GM12878 (cell line): ENCODE measurements around the gene TMCO6. TPM values are rescaled to one million over a fixed set of nuclear protein-coding genes. Genes with fewer than 3 reads are reported as not detected.

Experiments
- polyA plus RNA-seq, 11 experiments: library from polyadenylated mRNA; depleted of rRNA in 4 of 11; unstranded in 6 of 11; stranded (reverse) in 5 of 11; fragments of >200 nt; fragmentation: Nextera tagmentation in 4 of 11; fragmentation: Illumina TruSeq in 1 of 11; extraction: Ambion mirVana in 4 of 11; extraction: Trizol in 1 of 11; gene quantifications; 1 replicate in 1 of 11; 2 replicates in 10 of 11; pipeline versions ENCODE4 v1.2.1 to v1.2.3, GENCODE V29; 2011 to 2016; ENCODE audit warnings: inconsistent platforms in 2 of 11, missing spikeins in 2 of 11, low read depth in 1 of 11
- total RNA-seq, 4 experiments: library from RNA; depleted of rRNA in 3 of 4; stranded (reverse); fragments of >200 nt in 3 of 4; fragmentation: Illumina TruSeq in 1 of 4; extraction: Trizol in 1 of 4; gene quantifications; 2 replicates each; pipeline versions ENCODE4 v1.2.1 to v1.2.3, GENCODE V29; 2013 to 2021
- TF ChIP-seq, protein P1 (sequence below): fragments of 450-650 bp; IDR thresholded peaks from 2 replicates; pipeline ENCODE4 v1.6.1; 2016; ENCODE audit warnings: mild to moderate bottlenecking, moderate library complexity, borderline replicate concordance
- TF ChIP-seq, protein P2 (sequence below): IDR thresholded peaks from 2 replicates; pipeline ENCODE4 v1.6.1; 2011; ENCODE audit warnings: mild to moderate bottlenecking, low read depth, low read length, moderate library complexity; ENCODE audit not compliant: insufficient replicate concordance
- TF ChIP-seq, protein P3 (sequence below): fragments of 450-650 bp; IDR thresholded peaks from 2 replicates; pipeline ENCODE4 v1.6.1; 2017; ENCODE audit warnings: mild to moderate bottlenecking, low read depth, inconsistent platforms; ENCODE audit not compliant: poor library complexity, severe bottlenecking

The TMCO6 gene
- total and polyA plus RNA-seq, 10 of the 15 experiments (the other 5 are each of a cell fraction or from before 2014, with no cell fraction given): 4.1 to 21.6 (median 11.7) TPM

DNA sequence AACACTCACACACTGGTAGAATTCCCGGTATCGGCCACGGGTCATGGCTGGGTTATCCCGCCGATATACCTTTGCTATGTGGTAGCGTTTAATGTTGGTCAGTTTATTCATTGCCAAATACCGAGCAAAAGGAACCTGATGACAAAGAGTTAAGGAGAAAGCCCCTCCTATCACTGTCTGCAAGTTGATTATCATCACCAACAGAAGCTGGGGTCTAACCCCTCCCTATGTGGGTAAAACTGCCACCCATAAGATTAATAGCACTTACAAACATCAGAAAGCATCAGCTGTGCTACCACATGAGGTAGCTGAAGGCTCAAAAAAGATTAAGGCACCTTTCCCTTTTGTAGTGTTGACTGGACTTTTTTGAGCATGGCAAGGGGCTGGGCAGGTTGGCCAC lies 39.7 kb downstream of the TMCO6 start (continued):
- TF ChIP-seq, protein P1, sequence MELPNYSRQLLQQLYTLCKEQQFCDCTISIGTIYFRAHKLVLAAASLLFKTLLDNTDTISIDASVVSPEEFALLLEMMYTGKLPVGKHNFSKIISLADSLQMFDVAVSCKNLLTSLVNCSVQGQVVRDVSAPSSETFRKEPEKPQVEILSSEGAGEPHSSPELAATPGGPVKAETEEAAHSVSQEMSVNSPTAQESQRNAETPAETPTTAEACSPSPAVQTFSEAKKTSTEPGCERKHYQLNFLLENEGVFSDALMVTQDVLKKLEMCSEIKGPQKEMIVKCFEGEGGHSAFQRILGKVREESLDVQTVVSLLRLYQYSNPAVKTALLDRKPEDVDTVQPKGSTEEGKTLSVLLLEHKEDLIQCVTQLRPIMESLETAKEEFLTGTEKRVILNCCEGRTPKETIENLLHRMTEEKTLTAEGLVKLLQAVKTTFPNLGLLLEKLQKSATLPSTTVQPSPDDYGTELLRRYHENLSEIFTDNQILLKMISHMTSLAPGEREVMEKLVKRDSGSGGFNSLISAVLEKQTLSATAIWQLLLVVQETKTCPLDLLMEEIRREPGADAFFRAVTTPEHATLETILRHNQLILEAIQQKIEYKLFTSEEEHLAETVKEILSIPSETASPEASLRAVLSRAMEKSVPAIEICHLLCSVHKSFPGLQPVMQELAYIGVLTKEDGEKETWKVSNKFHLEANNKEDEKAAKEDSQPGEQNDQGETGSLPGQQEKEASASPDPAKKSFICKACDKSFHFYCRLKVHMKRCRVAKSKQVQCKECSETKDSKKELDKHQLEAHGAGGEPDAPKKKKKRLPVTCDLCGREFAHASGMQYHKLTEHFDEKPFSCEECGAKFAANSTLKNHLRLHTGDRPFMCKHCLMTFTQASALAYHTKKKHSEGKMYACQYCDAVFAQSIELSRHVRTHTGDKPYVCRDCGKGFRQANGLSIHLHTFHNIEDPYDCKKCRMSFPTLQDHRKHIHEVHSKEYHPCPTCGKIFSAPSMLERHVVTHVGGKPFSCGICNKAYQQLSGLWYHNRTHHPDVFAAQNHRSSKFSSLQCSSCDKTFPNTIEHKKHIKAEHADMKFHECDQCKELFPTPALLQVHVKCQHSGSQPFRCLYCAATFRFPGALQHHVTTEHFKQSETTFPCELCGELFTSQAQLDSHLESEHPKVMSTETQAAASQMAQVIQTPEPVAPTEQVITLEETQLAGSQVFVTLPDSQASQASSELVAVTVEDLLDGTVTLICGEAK: no peak
- TF ChIP-seq, protein P2, sequence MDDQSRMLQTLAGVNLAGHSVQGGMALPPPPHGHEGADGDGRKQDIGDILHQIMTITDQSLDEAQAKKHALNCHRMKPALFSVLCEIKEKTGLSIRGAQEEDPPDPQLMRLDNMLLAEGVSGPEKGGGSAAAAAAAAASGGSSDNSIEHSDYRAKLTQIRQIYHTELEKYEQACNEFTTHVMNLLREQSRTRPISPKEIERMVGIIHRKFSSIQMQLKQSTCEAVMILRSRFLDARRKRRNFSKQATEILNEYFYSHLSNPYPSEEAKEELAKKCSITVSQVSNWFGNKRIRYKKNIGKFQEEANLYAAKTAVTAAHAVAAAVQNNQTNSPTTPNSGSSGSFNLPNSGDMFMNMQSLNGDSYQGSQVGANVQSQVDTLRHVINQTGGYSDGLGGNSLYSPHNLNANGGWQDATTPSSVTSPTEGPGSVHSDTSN: no peak
- TF ChIP-seq, protein P3, sequence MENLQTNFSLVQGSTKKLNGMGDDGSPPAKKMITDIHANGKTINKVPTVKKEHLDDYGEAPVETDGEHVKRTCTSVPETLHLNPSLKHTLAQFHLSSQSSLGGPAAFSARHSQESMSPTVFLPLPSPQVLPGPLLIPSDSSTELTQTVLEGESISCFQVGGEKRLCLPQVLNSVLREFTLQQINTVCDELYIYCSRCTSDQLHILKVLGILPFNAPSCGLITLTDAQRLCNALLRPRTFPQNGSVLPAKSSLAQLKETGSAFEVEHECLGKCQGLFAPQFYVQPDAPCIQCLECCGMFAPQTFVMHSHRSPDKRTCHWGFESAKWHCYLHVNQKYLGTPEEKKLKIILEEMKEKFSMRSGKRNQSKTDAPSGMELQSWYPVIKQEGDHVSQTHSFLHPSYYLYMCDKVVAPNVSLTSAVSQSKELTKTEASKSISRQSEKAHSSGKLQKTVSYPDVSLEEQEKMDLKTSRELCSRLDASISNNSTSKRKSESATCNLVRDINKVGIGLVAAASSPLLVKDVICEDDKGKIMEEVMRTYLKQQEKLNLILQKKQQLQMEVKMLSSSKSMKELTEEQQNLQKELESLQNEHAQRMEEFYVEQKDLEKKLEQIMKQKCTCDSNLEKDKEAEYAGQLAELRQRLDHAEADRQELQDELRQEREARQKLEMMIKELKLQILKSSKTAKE: no peak
- TF ChIP-seq, all 136 proteins: peak for 0
